AG10803 (cell line): ENCODE results near the gene SMIM10L2A.

Experiments used
- DNase-seq: peaks from one replicate; pipeline ENCODE4 v3.0.0; 2010; ENCODE audit warnings: low read depth
- H3K4me3 ChIP-seq: 2 replicates; pipeline ENCODE4 v1.5.1; 2011; ENCODE audit warnings: mild to moderate bottlenecking, low read length, control low read depth
- TF ChIP-seq, protein P1 (sequence below): conservative IDR thresholded peaks from 2 replicates; pipeline ENCODE4 v1.5.1; 2011; ENCODE audit warnings: mild to moderate bottlenecking, low read length, control low read depth, inconsistent platforms

SMIM10L2A gene

DNA sequence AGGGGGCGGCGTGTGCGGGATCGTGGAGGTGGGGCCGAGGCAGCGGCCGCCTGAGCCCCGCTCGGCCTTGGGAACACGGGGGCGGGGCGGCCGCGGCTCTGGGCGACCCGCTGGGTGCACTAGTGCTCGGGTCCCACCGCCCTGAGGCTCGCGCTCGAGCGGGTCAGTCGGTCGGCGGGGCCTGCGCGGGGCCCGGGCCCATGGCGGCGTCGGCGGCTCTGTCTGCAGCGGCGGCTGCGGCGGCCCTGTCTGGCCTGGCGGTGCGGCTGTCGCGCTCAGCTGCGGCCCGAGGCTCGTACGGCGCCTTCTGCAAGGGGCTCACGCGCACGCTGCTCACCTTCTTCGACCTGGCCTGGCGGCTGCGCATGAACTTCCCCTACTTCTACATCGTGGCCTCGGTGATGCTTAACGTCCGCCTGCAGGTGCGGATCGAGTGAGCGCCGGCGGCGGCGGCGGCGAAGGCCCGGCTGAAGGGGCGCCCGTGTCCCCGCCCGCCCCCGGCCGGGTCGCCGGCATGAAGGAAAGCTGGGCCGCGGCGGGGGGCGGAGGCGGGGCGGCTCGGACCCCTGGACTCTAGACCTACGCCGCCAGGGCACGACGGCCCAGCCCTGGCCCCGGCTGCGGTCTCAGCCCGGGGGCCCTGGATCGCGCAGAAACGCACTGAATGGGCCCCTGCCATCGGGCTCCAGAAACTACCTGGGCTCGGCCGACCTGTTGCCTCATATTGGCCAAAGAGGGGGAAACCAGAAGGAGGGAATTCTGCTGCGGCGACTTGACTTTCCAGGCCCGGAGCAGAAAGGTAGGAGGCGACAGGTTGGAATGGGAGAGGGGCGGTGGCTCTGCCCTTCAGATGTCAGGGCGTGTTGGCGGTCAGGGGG is at the start of gene SMIM10L2A:
Gene SMIM10L2A (plus strand): TSS at position 13 of the 878 bp plus-strand sequence. CDS start 188 bp downstream, at position 201.
- peak within 1 kb of the TSS; percentile 36 for H3K4me3 ChIP-seq
- DNase-seq: no peak
- TF ChIP-seq, protein P1, sequence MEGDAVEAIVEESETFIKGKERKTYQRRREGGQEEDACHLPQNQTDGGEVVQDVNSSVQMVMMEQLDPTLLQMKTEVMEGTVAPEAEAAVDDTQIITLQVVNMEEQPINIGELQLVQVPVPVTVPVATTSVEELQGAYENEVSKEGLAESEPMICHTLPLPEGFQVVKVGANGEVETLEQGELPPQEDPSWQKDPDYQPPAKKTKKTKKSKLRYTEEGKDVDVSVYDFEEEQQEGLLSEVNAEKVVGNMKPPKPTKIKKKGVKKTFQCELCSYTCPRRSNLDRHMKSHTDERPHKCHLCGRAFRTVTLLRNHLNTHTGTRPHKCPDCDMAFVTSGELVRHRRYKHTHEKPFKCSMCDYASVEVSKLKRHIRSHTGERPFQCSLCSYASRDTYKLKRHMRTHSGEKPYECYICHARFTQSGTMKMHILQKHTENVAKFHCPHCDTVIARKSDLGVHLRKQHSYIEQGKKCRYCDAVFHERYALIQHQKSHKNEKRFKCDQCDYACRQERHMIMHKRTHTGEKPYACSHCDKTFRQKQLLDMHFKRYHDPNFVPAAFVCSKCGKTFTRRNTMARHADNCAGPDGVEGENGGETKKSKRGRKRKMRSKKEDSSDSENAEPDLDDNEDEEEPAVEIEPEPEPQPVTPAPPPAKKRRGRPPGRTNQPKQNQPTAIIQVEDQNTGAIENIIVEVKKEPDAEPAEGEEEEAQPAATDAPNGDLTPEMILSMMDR: no peak

DNA sequence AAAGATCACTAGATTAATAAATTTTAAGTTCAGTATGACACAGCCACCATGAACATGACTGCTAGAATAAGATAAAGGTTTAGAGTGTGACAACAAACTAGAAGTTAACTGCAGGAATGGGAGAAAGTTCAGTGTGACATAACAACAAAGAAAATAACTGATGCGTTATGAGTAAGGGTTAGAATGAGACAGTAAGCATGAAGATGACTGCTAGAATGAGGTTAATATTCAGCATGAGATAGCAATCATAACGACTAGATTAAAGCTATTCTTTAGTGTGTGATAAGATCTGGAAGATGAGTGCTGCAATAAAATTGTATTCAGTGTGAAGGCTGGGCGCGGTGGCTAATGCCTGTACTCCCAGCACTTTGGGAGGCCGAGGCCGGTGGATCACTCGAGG is 48.4 kb upstream of the SMIM10L2A start:
- TF ChIP-seq, protein P1: no peak
- no peak overlapping the region for H3K4me3 ChIP-seq
- DNase-seq: no peak

DNA sequence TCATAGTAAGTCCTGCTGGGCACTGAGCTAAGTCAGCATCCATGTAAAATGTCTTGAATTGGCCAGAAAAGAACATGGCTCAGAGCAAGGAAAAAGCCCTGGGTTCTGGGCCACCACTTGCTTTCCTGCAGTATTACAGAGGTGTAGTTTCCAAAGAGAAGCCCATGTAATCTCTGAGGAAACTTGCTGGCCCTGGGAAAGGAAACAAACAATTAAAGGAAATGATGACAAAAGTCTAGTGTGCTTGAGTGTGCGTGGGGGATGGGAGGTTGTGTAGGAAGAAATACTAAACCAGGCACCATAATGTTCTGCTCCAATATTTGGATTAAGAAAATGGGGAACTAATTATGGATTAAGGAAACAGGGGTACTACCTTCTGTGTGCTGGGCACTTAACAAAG is 39.5 kb upstream of the SMIM10L2A start:
- TF ChIP-seq, protein P1: no peak
- no peak overlapping the region for H3K4me3 ChIP-seq
- no peak for DNase-seq

DNA sequence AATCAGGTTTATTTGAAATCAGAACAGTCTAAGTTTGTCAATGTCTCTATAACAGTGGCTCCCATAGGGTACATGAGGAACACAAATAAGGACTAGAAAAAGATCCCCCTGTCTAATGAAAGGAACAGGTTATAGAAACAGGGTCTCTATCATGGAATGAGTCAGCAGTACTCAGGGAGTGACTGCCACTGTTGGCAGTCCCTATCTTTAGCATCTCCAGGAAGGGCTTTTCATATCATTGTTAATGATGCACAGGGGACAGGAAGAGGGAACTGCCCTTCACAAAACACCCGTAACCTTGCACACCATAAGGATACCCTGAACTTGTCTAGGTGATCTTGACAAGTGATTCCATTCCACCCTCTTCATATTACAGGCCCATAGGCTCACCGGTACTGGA is 38.5 kb upstream of the SMIM10L2A start:
- TF ChIP-seq, protein P1: no peak
- DNase-seq: no peak
- no peak overlapping the region for H3K4me3 ChIP-seq

GRCh38 chrX:135384161-135384836 is 37.4 kb upstream of the SMIM10L2A start:
- DNase-seq: no peak
- H3K4me3 ChIP-seq: no peak overlapping the region
- TF ChIP-seq, protein P1: no peak

DNA sequence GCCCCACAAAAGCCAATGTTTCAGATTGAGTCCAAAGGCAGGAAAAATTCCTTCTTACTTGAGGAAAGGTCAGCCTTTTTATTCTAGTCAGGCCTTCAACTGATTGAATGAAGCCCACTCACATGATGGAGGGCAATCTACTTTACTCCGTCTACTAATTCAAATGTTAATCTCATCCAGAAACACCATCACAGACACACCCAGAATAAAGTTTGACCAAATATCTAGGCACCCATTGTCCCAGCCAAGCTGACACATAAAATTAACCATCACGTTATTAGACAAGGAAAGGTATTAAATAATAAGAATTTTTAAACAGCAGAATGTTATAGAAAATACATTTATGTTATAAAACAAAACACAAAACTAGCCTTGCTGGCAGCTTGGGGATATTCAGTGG is 32.9 kb upstream of the SMIM10L2A start:
- no peak for DNase-seq
- no peak overlapping the region for H3K4me3 ChIP-seq
- TF ChIP-seq, protein P1: no peak

DNA sequence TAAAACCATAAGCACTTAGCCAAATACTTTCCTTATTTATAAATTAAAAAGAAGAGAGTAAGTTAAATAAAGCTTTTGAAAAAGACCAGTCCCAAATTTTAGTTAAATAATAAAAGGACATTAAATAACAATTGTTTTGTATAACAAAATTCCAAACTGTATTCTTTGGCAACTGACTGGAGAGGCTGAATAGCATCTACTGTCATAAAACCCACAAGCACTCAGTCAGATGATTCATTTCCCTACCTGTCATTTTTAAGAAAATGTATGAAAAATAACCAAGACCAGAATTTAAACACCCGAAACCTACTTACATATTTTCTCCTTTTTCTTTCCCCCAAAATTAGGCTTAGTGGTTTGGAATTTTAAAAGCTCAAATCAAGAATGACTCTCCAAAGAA is 32.5 kb upstream of the SMIM10L2A start:
- H3K4me3 ChIP-seq: no peak overlapping the region
- TF ChIP-seq, protein P1: no peak
- no peak for DNase-seq
